Sigmoid colon (tissue), 7 donors: Measurements from ENCODE around the gene SKAP1. TPM values are rescaled to one million over a fixed set of nuclear protein-coding genes. Genes with fewer than 3 reads are reported as not detected.
"Not testable (repeated sequence)": the region's sequence is repeated elsewhere in the genome, so short reads cannot be mapped to it uniquely, and the experiment has no call there.

ENCODE experiments used
- DNase-seq: peaks from one replicate; pipeline ENCODE4 v3.0.0-alpha.2; 2019
- H3K27ac ChIP-seq, 4 donors: fragments of 200-600 bp; sonication (generic); one replicate each; pipeline ENCODE4 v1.5.1; 2016 to 2019; ENCODE audit warnings: mild to moderate bottlenecking in 1 of 4
- H3K27me3 ChIP-seq, 3 donors: fragments of 200-600 bp; sonication (generic); one replicate each; pipeline ENCODE4 v1.5.1; 2019; ENCODE audit warnings: mild to moderate bottlenecking in 1 of 3
- H3K36me3 ChIP-seq, 4 donors: fragments of 200-600 bp; sonication (generic); one replicate each; pipeline ENCODE4 v1.5.1; 2016 to 2019
- H3K4me1 ChIP-seq, 4 donors: fragments of 200-600 bp; sonication (generic); one replicate each; pipeline ENCODE4 v1.5.1; 2017 to 2019
- H3K4me3 ChIP-seq, 4 donors: fragments of 200-600 bp; sonication (generic); one replicate each; pipeline ENCODE4 v1.5.1; 2017 to 2019; ENCODE audit warnings: mild to moderate bottlenecking in 2 of 4, moderate library complexity in 1 of 4
- H3K9me3 ChIP-seq, 4 donors: fragments of 200-600 bp in 3 of 4; sonication (generic) in 3 of 4; one replicate each; pipeline versions ENCODE4 v1.5.1 to v1.6.1; 2013 to 2019
- EP300 ChIP-seq, 4 donors: sonication (generic); formaldehyde crosslinking; IDR thresholded peaks; one replicate each; pipeline ENCODE4 v1.6.1; 2017; ENCODE audit warnings: antibody characterized with exemption in 4 of 4
- POLR2A ChIP-seq, 2 donors: fragments of 450-650 bp; IDR thresholded peaks; one replicate each; pipeline ENCODE4 v1.6.1; 2016; ENCODE audit warnings: antibody characterized with exemption in 2 of 2, mild to moderate bottlenecking in 2 of 2, moderate library complexity in 2 of 2
- POLR2AphosphoS5 ChIP-seq, 4 donors: sonication (generic); formaldehyde crosslinking; IDR thresholded peaks; one replicate each; pipeline ENCODE4 v1.6.1; 2017; ENCODE audit warnings: antibody characterized with exemption in 4 of 4
- WGBS, 2 donors: extraction: QIAGEN DNeasy Blood & Tissue Kit; methylation state at CpG; one replicate each; pipeline ENCODE4 v1.1.7; 2013; 5-methylcytosine and 5-hydroxymethylcytosine counted together
- intact Hi-C: fragments of 100-400 bp; cut with DNase I; formaldehyde crosslinking; loops from one replicate; pipeline ENCODE4 v1.15.1; 2023
- polyA plus RNA-seq, 3 donors: library from polyadenylated mRNA; stranded (reverse); fragments of 200-250 nt; gene quantifications; one replicate each; pipeline ENCODE4 v1.2.3, GENCODE V29; 2013
- total RNA-seq, 4 donors: library from RNA; depleted of rRNA; stranded (reverse); fragments of >200 nt; gene quantifications; one replicate each; pipeline ENCODE4 v1.1.0, GENCODE V29; 2016
- TF ChIP-seq, protein P1 (sequence below), 4 experiments: fragments of 450-650 bp in 3 of 4; fragments of 200-600 bp in 1 of 4; IDR thresholded peaks; one replicate each; pipeline ENCODE4 v1.5.1; 2016 to 2019; ENCODE audit warnings: antibody characterized with exemption in 4 of 4, mild to moderate bottlenecking in 3 of 4, moderate library complexity in 2 of 4
- donor health status: healthy with polysubstance abuse.
- donor health status: Bipolar disorder and iron deficiency.
- donor health status: healthy.

Gene SKAP1
- total and polyA plus RNA-seq, 7 donors: 0.36 to 10.3 (median 1.4) TPM; not detected in 1

DNA sequence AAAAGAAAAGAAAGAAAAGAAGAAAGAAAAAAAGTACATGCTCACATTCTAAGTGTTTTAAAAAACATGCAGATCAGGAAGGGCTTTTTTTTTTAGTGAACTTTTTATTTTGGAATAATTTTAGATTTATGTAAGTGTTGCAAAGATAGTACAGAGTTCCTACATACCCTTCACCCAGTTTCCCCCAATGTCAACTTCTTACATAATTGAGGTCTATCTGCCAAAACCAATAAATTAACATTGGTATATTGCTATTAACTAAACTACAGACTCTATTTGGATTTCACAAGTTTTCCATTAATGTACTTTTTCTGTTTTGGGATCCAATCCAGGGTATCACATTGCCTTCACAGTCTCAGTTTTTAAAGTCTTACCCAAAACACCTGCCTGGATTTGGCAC is 81.7 kb downstream of the SKAP1 start:
- intact Hi-C loops: loop anchor here (5.0 kb wide), 1 partner anchor 144 kb away; no protein-coding TSS in a partner anchor
- H3K9me3 ChIP-seq: no peaks in the 10 kb centered on the region
- H3K4me3 ChIP-seq: no peak overlapping the region
- TF ChIP-seq, protein P1, sequence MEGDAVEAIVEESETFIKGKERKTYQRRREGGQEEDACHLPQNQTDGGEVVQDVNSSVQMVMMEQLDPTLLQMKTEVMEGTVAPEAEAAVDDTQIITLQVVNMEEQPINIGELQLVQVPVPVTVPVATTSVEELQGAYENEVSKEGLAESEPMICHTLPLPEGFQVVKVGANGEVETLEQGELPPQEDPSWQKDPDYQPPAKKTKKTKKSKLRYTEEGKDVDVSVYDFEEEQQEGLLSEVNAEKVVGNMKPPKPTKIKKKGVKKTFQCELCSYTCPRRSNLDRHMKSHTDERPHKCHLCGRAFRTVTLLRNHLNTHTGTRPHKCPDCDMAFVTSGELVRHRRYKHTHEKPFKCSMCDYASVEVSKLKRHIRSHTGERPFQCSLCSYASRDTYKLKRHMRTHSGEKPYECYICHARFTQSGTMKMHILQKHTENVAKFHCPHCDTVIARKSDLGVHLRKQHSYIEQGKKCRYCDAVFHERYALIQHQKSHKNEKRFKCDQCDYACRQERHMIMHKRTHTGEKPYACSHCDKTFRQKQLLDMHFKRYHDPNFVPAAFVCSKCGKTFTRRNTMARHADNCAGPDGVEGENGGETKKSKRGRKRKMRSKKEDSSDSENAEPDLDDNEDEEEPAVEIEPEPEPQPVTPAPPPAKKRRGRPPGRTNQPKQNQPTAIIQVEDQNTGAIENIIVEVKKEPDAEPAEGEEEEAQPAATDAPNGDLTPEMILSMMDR (IDR thresholded peaks at IDR 0.05): no peak
- TF ChIP-seq POLR2AphosphoS5 (IDR thresholded peaks at IDR 0.05) (no peak), POLR2A (IDR thresholded peaks at IDR 0.05) (no peak), EP300 (IDR thresholded peaks at IDR 0.05) (no peak)
- DNase-seq: no peak
- H3K4me1 ChIP-seq: no peaks in the 10 kb centered on the region
- H3K27me3 ChIP-seq: peaks cover 0 to 12% (median 0%) of the 10 kb centered on the region in 3 donors
- H3K36me3 ChIP-seq: no peaks in the 10 kb centered on the region
- no peak overlapping the region for H3K27ac ChIP-seq

DNA sequence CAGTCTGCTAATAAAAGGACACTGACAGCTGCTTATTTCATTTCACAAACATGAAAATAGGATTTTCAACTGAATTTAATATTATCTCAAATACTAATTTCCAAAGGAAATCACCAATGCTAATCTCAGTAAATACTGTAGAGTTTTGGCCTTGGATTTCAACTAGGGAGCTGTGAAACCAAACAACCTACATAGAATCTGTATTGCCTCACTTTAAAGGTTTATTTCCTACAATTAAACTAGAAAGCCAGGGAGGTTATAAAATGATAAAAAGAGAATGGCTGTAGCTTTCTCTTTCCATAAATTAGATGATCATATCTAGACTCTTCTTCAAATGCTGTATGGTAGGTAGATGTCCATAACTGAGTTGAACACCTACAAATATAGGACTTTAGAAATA is 82.8 kb downstream of the SKAP1 start:
- TF ChIP-seq, protein P1 (IDR thresholded peaks at IDR 0.05): no peak
- TF ChIP-seq POLR2AphosphoS5 (IDR thresholded peaks at IDR 0.05) (no peak), POLR2A (IDR thresholded peaks at IDR 0.05) (no peak), EP300 (IDR thresholded peaks at IDR 0.05) (no peak)
- no peak for DNase-seq
- intact Hi-C loops: loop anchor here (5.0 kb wide), 1 partner anchor 145 kb away; no protein-coding TSS in a partner anchor

DNA sequence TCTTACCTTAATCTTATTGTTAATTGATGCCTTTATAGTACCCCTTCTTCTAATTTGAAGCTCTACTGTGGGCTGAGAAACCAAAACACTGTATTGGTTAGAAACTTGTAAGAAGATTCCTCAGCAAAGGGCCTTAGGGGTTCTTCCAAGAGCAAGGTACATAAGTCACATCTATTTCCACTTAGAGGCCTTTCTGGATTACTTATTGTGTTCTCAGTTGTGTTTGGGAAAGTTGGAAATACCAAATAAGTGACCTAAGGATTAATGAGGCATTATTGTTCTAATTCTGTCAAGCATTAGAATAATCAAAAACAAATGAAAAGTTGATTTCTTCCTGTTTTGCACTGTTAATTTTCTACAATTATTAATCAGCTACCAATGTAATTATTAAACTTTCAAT is 85.8 kb downstream of the SKAP1 start:
- H3K36me3 ChIP-seq: no peaks in the 10 kb centered on the region
- H3K9me3 ChIP-seq: no peaks in the 10 kb centered on the region
- intact Hi-C loops: no loop called here
- no peak for TF ChIP-seq POLR2AphosphoS5 (IDR thresholded peaks at IDR 0.05)
- H3K4me1 ChIP-seq: no peaks in the 10 kb centered on the region
- no peak overlapping the region for H3K27ac ChIP-seq
- peaks cover 0 to 45% (median 7%) of the 10 kb centered on the region in 3 donors for H3K27me3 ChIP-seq
- DNase-seq: no peak
- no peak overlapping the region for H3K4me3 ChIP-seq

More for the DNA sequence above, 82.8 kb downstream of the SKAP1 start:
- Histone ChIP-seq H3K4me1 (no peaks in the 10 kb centered on the region), H3K27ac (no peak overlapping the region), H3K9me3 (no peaks in the 10 kb centered on the region), H3K27me3 (peaks cover 0 to 21% (median 0%) of the 10 kb centered on the region in 3 donors), H3K4me3 (no peak overlapping the region), H3K36me3 (no peaks in the 10 kb centered on the region)

DNA sequence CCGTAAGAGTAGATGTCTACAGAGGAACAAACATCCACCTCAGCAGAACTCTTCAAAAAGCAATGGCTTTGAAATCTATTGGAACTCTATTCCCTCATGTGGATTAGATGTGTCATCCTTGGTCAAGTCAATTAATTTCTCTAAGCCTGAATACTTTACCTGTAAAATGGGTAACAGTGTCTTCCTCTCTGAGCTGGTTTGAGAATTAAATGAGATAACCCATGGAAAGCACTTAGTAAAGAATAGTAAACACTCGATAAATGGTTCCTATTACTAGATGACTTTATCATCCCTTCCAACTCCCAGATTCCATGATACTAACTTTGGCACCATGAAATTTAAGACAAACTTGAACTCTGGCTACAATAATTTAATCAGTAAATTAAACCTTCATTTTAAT is 89.1 kb downstream of the SKAP1 start:
- TF ChIP-seq POLR2A (IDR thresholded peaks at IDR 0.05) (no peak), EP300 (IDR thresholded peaks at IDR 0.05) (no peak), POLR2AphosphoS5 (IDR thresholded peaks at IDR 0.05) (no peak)
- TF ChIP-seq, protein P1 (IDR thresholded peaks at IDR 0.05): no peak
- 82 to 85% methylated on average over 2 of the region's 2 CpGs for whole genome bisulfite sequencing, 2 donors
- DNase-seq: no peak
- intact Hi-C loops: no loop called here
- no peak overlapping the region for H3K27ac ChIP-seq
- H3K27me3 ChIP-seq: peaks cover 5 to 76% (median 26%) of the 10 kb centered on the region in 3 donors
- no peaks in the 10 kb centered on the region for H3K4me1 ChIP-seq
- H3K36me3 ChIP-seq: no peaks in the 10 kb centered on the region
- H3K9me3 ChIP-seq: no peaks in the 10 kb centered on the region
- H3K4me3 ChIP-seq: no peak overlapping the region

DNA sequence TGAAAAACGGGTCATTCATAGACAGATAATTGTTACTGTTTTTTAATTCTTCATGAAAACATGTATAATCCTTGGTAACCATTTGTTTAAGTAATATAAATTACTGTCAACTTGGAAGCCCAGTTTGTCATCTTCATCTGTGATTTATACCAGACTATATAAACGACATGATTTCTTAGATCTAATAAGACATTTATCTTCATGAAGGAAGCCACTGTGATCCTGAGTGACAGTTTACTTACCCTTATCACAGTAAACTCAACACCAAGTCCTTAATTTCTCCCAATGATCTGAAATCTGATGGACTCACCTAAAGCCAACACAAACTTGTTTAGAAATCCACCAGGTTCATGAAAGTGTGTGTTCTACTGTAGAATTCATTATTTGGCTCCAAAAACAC is 91.3 kb downstream of the SKAP1 start:
- no peak for DNase-seq
- intact Hi-C loops: no loop called here
- no peak overlapping the region for H3K4me3 ChIP-seq

DNA sequence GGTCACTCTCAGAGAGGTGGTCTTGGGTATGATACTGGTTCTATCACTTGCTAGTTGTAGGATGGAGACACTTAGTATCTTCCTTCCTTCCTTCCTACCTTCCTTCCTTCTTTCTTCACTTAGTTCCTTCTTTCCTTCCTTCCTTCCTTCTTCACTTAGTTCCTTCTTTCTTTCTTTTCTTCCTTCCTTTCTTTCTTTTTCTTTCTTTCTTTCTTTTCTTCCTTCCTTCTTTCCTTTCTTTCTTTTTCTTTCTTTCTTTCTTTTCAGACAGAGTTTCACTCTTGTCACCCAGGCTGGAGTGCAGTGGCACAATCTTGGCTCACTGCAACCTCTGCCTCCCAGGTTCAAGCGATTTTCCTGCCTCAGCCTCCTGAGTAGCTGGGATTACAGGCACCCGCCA is 92.1 kb downstream of the SKAP1 start:
- 92 to 94% methylated on average over 2 of the region's 2 CpGs for WGBS, 2 donors
- intact Hi-C loops, H3K4me1 ChIP-seq, H3K27ac ChIP-seq, H3K9me3 ChIP-seq, H3K4me3 ChIP-seq, DNase-seq, H3K36me3 ChIP-seq: not testable (repeated sequence)
- peaks cover 25 to 97% (median 56%) of the 10 kb centered on the region in 3 donors for H3K27me3 ChIP-seq

More for the DNA sequence above, 91.3 kb downstream of the SKAP1 start:
- H3K27ac ChIP-seq: no peak overlapping the region
- H3K27me3 ChIP-seq: peaks cover 21 to 92% (median 48%) of the 10 kb centered on the region in 3 donors
- no peaks in the 10 kb centered on the region for H3K9me3 ChIP-seq
- H3K4me1 ChIP-seq: no peaks in the 10 kb centered on the region
- H3K36me3 ChIP-seq: no peaks in the 10 kb centered on the region
- 74 to 76% methylated on average over 2 of the region's 2 CpGs for WGBS, 2 donors
- TF ChIP-seq POLR2AphosphoS5 (IDR thresholded peaks at IDR 0.05): no peak
- no peak for TF ChIP-seq EP300 (IDR thresholded peaks at IDR 0.05)
- TF ChIP-seq, protein P1 (IDR thresholded peaks at IDR 0.05): no peak
- TF ChIP-seq POLR2A (IDR thresholded peaks at IDR 0.05): no peak
